H1 (cell line): Measurements from ENCODE around the gene SARNP. TPM values are rescaled to one million over a fixed set of nuclear protein-coding genes. Genes with fewer than 3 reads are reported as not detected.

Source experiments
- CTCF ChIA-PET: fragments of 300-600 bp; sonication (Branson Sonifier 250); formaldehyde crosslinking; loops from one replicate; lab custom pipeline; 2021; ENCODE audit not compliant: partially characterized antibody; lab: Charles Lee
- POLR2A ChIA-PET: fragments of 300-600 bp; sonication (Branson Sonifier 250); formaldehyde crosslinking; loops from one replicate; lab custom pipeline; 2021; ENCODE audit warnings: inconsistent platforms; ENCODE audit not compliant: partially characterized antibody; lab: Charles Lee
- DNase-seq, 2 experiments: peaks; one replicate each; pipeline versions ENCODE4 v3.0.0 to v3.0.0-alpha.2; 2010 to 2022; ENCODE audit warnings: low spot score in 2 of 2, low read depth in 1 of 2, mixed read lengths in 1 of 2
- FAIRE-seq: peaks from 2 replicates; lab custom pipeline; 2011; peaks lifted over from hg19 to GRCh38; lab: Jason Lieb, UNC
- H2AFZ ChIP-seq: 2 replicates; pipeline ENCODE4 v1.8.1; 2012; ENCODE audit warnings: low read length, inconsistent platforms
- H2AK5ac ChIP-seq: 2 replicates; pipeline ENCODE4 v1.6.1; 2013; ENCODE audit warnings: low read depth, low read length
- H2BK120ac ChIP-seq: replicated peaks from 2 replicates; pipeline ENCODE3; 2013; ENCODE audit warnings: low read depth, low read length, inconsistent platforms
- H2BK12ac ChIP-seq: 2 replicates; pipeline ENCODE4 v1.6.1; 2013; ENCODE audit warnings: low read depth, low read length
- H2BK15ac ChIP-seq: 2 replicates; pipeline ENCODE4 v1.6.1; 2013; ENCODE audit warnings: low read length
- H2BK20ac ChIP-seq: 2 replicates; pipeline ENCODE4 v1.6.1; 2013; ENCODE audit warnings: low read length
- H2BK5ac ChIP-seq: 2 replicates; pipeline ENCODE4 v1.6.1; 2013; ENCODE audit warnings: low read depth, low read length
- H3K14ac ChIP-seq: 2 replicates; pipeline ENCODE4 v1.6.1; 2013; ENCODE audit warnings: inconsistent platforms; ENCODE audit not compliant: insufficient read length
- H3K18ac ChIP-seq: 2 replicates; pipeline ENCODE4 v1.6.1; 2013; ENCODE audit warnings: low read length; ENCODE audit errors: extremely low read depth
- H3K23ac ChIP-seq: 2 replicates; pipeline ENCODE4 v1.6.1; 2013; ENCODE audit warnings: inconsistent platforms; ENCODE audit not compliant: insufficient read length
- H3K23me2 ChIP-seq: 2 replicates; pipeline ENCODE4 v1.6.1; 2013; ENCODE audit warnings: low read depth, low read length
- H3K27ac ChIP-seq: 2 replicates; pipeline ENCODE4 v1.6.1; 2011; ENCODE audit warnings: low read depth, low read length, inconsistent platforms
- H3K27me3 ChIP-seq, 4 experiments: replicated peaks in 1 of 4; 1 replicate in 1 of 4; 2 replicates in 3 of 4; pipeline versions ENCODE4 v1.6.1 to v1.8.1; 2011 to 2013; ENCODE audit warnings: low read length in 3 of 4, mild to moderate bottlenecking in 3 of 4, inconsistent platforms in 2 of 4, mixed read lengths in 2 of 4, moderate library complexity in 1 of 4; ENCODE audit not compliant: control insufficient read depth in 3 of 4, insufficient read depth in 3 of 4; ENCODE audit errors: extremely low read depth in 1 of 4
- H3K36me3 ChIP-seq, 4 experiments: 2 replicates each; pipeline versions ENCODE4 v1.6.1 to v1.8.1; 2011 to 2013; ENCODE audit warnings: mild to moderate bottlenecking in 4 of 4, low read length in 3 of 4, moderate library complexity in 2 of 4, control low read depth in 1 of 4, inconsistent platforms in 1 of 4; ENCODE audit not compliant: insufficient read depth in 4 of 4, control insufficient read depth in 2 of 4
- H3K4ac ChIP-seq: replicated peaks from 2 replicates; pipeline ENCODE3; 2013; ENCODE audit warnings: low read length, low read depth, mixed read lengths, inconsistent platforms; ENCODE audit not compliant: insufficient read length
- H3K4me1 ChIP-seq, 4 experiments: replicated peaks in 1 of 4; 1 replicate in 1 of 4; 2 replicates in 3 of 4; pipeline versions ENCODE4 v1.6.1 to v1.8.1; 2011 to 2013; ENCODE audit warnings: low read length in 3 of 4, inconsistent platforms in 2 of 4, mixed read lengths in 1 of 4; ENCODE audit not compliant: insufficient read depth in 4 of 4, control insufficient read depth in 3 of 4
- H3K4me2 ChIP-seq, 2 experiments: 2 replicates each; pipeline versions ENCODE4 v1.6.1 to v1.8.1; 2011 to 2013; ENCODE audit warnings: low read depth in 2 of 2, low read length in 2 of 2, control low read depth in 1 of 2, inconsistent platforms in 1 of 2, mild to moderate bottlenecking in 1 of 2; ENCODE audit not compliant: insufficient read depth in 1 of 2
- H3K4me3 ChIP-seq, 4 experiments: fragments of 200-600, 300-600 bp in 1 of 4; sonication (generic), shearing (Covaris generic), sonication (Bioruptor Twin) in 1 of 4; 2 replicates each; pipeline versions ENCODE4 v1.5.1 to v1.8.1; 2011 to 2016; ENCODE audit warnings: low read length in 4 of 4, low read depth in 3 of 4, control low read depth in 2 of 4, inconsistent platforms in 2 of 4, mild to moderate bottlenecking in 2 of 4, mixed read lengths in 1 of 4, moderate library complexity in 1 of 4; ENCODE audit not compliant: insufficient read depth in 2 of 4; ENCODE audit errors: extremely low read depth in 1 of 4
- H3K56ac ChIP-seq: replicated peaks from 2 replicates; pipeline ENCODE3; 2013; ENCODE audit warnings: low read depth, mild to moderate bottlenecking, mixed read lengths, low read length, inconsistent platforms; ENCODE audit not compliant: insufficient read length
- H3K79me1 ChIP-seq: 2 replicates; pipeline ENCODE4 v1.6.1; 2013; ENCODE audit warnings: low read depth, low read length, control low read depth
- H3K79me2 ChIP-seq, 2 experiments: 2 replicates each; pipeline versions ENCODE4 v1.6.1 to v1.8.1; 2012 to 2013; ENCODE audit warnings: low read length in 2 of 2, mild to moderate bottlenecking in 2 of 2, inconsistent platforms in 1 of 2; ENCODE audit not compliant: insufficient read depth in 2 of 2, control insufficient read depth in 1 of 2
- H3K9ac ChIP-seq, 4 experiments: replicated peaks in 1 of 4; 1 replicate in 1 of 4; 2 replicates in 3 of 4; pipeline versions ENCODE4 v1.6.1 to v1.8.1; 2011 to 2013; ENCODE audit warnings: low read depth in 3 of 4, low read length in 3 of 4, control low read depth in 2 of 4, mild to moderate bottlenecking in 2 of 4, moderate library complexity in 2 of 4, inconsistent platforms in 1 of 4; ENCODE audit errors: extremely low read depth in 1 of 4
- H3K9me3 ChIP-seq, 2 experiments: 2 replicates each; pipeline versions ENCODE4 v1.6.1 to v1.8.1; 2012 to 2013; ENCODE audit warnings: mild to moderate bottlenecking in 2 of 2, moderate library complexity in 2 of 2, control low read depth in 1 of 2, inconsistent platforms in 1 of 2, low read depth in 1 of 2, low read length in 1 of 2, mixed read lengths in 1 of 2; ENCODE audit not compliant: insufficient read depth in 2 of 2
- H4K20me1 ChIP-seq, 2 experiments: replicated peaks in 1 of 2; 2 replicates each; pipeline versions ENCODE3 to v1.8.1; 2011 to 2013; ENCODE audit warnings: inconsistent platforms in 2 of 2, low read length in 2 of 2, mild to moderate bottlenecking in 1 of 2; ENCODE audit not compliant: insufficient read depth in 2 of 2, control insufficient read depth in 1 of 2
- H4K5ac ChIP-seq: 2 replicates; pipeline ENCODE4 v1.6.1; 2013; ENCODE audit warnings: low read length, low read depth, mixed read lengths, inconsistent platforms; ENCODE audit not compliant: insufficient read length
- H4K8ac ChIP-seq: 2 replicates; pipeline ENCODE4 v1.8.0; 2013; ENCODE audit warnings: mild to moderate bottlenecking, moderate library complexity, low read length, inconsistent platforms; ENCODE audit not compliant: insufficient read depth; ENCODE audit errors: extremely low read depth
- H4K91ac ChIP-seq: replicated peaks from 2 replicates; pipeline ENCODE3; 2013; ENCODE audit warnings: low read length, mixed read lengths, inconsistent platforms; ENCODE audit not compliant: insufficient read length
- CBX8 ChIP-seq: fragments of 300-800, 300-1000 bp; sonication (generic); IDR thresholded peaks from 2 replicates; pipeline ENCODE4 v1.7.1; 2016; ENCODE audit warnings: low read depth, low read length, borderline replicate concordance
- KDM5A ChIP-seq: fragments of 200-600 bp; IDR thresholded peaks from 2 replicates; pipeline ENCODE4 v1.7.1; 2012; ENCODE audit warnings: mild to moderate bottlenecking, low read length, inconsistent platforms, mixed read lengths
- WGBS, 2 experiments: shearing (Covaris generic) in 1 of 2; methylation state at CpG; one replicate each; pipeline versions ENCODE4 v1.1.6 to v1.1.7; 2013 to 2015; ENCODE audit warnings: low lambda C conversion rate in 2 of 2, mixed read lengths in 2 of 2, inconsistent platforms in 1 of 2, low coverage in 1 of 2, missing lambda C conversion rate in 1 of 2; ENCODE audit not compliant: insufficient replicate concordance in 2 of 2, insufficient coverage in 1 of 2, insufficient read length in 1 of 2; ENCODE audit errors: extremely low coverage in 1 of 2, missing lambda C conversion rate in 1 of 2; 5-methylcytosine and 5-hydroxymethylcytosine counted together
- polyA plus RNA-seq, 7 experiments: library from polyadenylated mRNA; depleted of rRNA in 3 of 7; stranded (reverse) in 5 of 7; unstranded in 2 of 7; fragments of >200 nt in 5 of 7; fragments of 200-250 nt in 2 of 7; gene quantifications; 1 replicate in 5 of 7; 2 replicates in 1 of 7; 4 replicates in 1 of 7; pipeline versions ENCODE4 v1.2.1 to v1.2.3, GENCODE V29; 2011 to 2013; ENCODE audit warnings: missing spikeins in 2 of 7, mixed read lengths in 2 of 7
- total RNA-seq: library from RNA; stranded (reverse); fragmentation: NEBNext Ultra II Directional; extraction: Animal tissue kit (Norgen Biotek cat#: 25700); gene quantifications from 2 replicates; pipeline ENCODE4 v1.2.1, GENCODE V29; 2021
- TF ChIP-seq, protein P1 (sequence below): IDR thresholded peaks from 2 replicates; pipeline ENCODE4 v1.6.1; 2012; ENCODE audit warnings: inconsistent platforms
- TF ChIP-seq, protein P2 (sequence below): IDR thresholded peaks from 2 replicates; pipeline ENCODE4 v1.6.1; 2012; ENCODE audit warnings: inconsistent platforms

SARNP gene
- total and polyA plus RNA-seq, 2 of the 8 experiments (the other 6 are each of a cell fraction or from before 2014, with no cell fraction given) = 114 to 226 TPM

GRCh38 chr12:55744340-55745030, 73.0 kb downstream of the SARNP start:
- H3K9me3 ChIP-seq = no peaks in the 10 kb centered on the region
- peaks cover 10 to 52% of the 10 kb centered on the region in 2 experiments for H3K79me2 ChIP-seq
- DNase-seq = no peak
- H4K20me1 ChIP-seq = peaks cover 10 to 13% of the 10 kb centered on the region in 2 experiments
- peak overlapping the region; percentile 87 for H2BK120ac ChIP-seq
- POLR2A ChIA-PET = interaction anchor here (0.5 to 46.5 kb wide), 20 partner anchors 1 to 299 kb away, joined by 3 to 809 read pairs (median 5); partner anchors contain the start of genes BLOC1S1, CD63, CDK2 and DNAJC14
- H3K27me3 ChIP-seq = no peaks in the 10 kb centered on the region
- peak overlapping the region; percentile 80 to 99 (median 92) for H3K4me3 ChIP-seq
- peak overlapping the region; percentile 82 to 93 for H3K4me2 ChIP-seq
- WGBS, 2 experiments = 6% methylated on average over 10 of the region's 11 CpGs; no CpG with 5 or more reads in 1 of the 2 experiments
- peak overlapping the region; percentile 52 for H4K91ac ChIP-seq
- no peak overlapping the region for H3K4ac ChIP-seq
- H2BK12ac ChIP-seq = peak overlapping the region; percentile 19; the same call in 1 of the 2 replicates
- peaks cover 29% of the 10 kb centered on the region for H3K23me2 ChIP-seq
- 0 out of 2 replicates have a peak overlapping the region, but pooled peaks have one; percentile 47 for H2AK5ac ChIP-seq
- CTCF ChIA-PET = interaction anchor here (0.6 to 11.1 kb wide), 19 partner anchors 9 to 745 kb away, joined by 3 to 224 read pairs (median 4); partner anchors contain the start of genes MMP19, ORMDL2 and SARNP
- no peak overlapping the region for H3K27ac ChIP-seq
- no peak overlapping the region for H2AFZ ChIP-seq
- H3K79me1 ChIP-seq = peaks cover 13% of the 10 kb centered on the region
- H3K14ac ChIP-seq = peak overlapping the region; percentile 92
- TF ChIP-seq KDM5A (no peak), CBX8 (no peak)
- TF ChIP-seq, protein P1, sequence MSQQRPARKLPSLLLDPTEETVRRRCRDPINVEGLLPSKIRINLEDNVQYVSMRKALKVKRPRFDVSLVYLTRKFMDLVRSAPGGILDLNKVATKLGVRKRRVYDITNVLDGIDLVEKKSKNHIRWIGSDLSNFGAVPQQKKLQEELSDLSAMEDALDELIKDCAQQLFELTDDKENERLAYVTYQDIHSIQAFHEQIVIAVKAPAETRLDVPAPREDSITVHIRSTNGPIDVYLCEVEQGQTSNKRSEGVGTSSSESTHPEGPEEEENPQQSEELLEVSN = peak; percentile 54; the same call in 1 of the 2 replicates
- TF ChIP-seq, protein P2, sequence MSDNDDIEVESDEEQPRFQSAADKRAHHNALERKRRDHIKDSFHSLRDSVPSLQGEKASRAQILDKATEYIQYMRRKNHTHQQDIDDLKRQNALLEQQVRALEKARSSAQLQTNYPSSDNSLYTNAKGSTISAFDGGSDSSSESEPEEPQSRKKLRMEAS = peak; percentile 64
- TF ChIP-seq, all 59 proteins: peak for 2
- Histone ChIP-seq H3K36me3 (peaks cover 3 to 14% (median 12%) of the 10 kb centered on the region in 4 experiments; a peak in 7 of 8 replicates), H4K8ac (no peak overlapping the region), H3K56ac (peak overlapping the region; percentile 13), H3K4me1 (peaks cover 8 to 37% (median 19%) of the 10 kb centered on the region in 4 experiments), H3K23ac (no peak overlapping the region), H4K5ac (peak overlapping the region; percentile 7), H2BK20ac (0 out of 2 replicates have a peak overlapping the region, but pooled peaks have one; percentile 35), H2BK5ac (peak overlapping the region; percentile 89; the same call in 1 of the 2 replicates), H2BK15ac (peak overlapping the region; percentile 21), H3K9ac (peak overlapping the region; percentile 42 to 90 (median 62)), H3K18ac (peak overlapping the region; percentile 94)
- no peak for FAIRE-seq
